ENCODE results near the gene SEC31A. TPM values are rescaled to one million over a fixed set of nuclear protein-coding genes. Genes with fewer than 3 reads are reported as not detected.

Gene SEC31A
- total RNA-seq, 2 experiments from 2014 or later: 76.0 to 77.1 TPM

GRCh38 chr4:82898322-82899243, 7.6 kb upstream of the SEC31A start:
- ATAC-seq (no peak), DNase-seq (peak; percentile 55)
- intact Hi-C loops (cut with micrococcal nuclease): loop anchor here (10.0 kb wide), 1 partner anchor 474 kb away; no protein-coding TSS in a partner anchor
- Mint-ChIP-seq H3K4me1 (ENCODE audit: low read depth) (peaks cover 39% of the 10 kb centered on the region), H3K36me3 (ENCODE audit: low read depth) (peaks cover 25% of the 10 kb centered on the region), H3K9me3 (no peaks in the 10 kb centered on the region), H3K27me3 (no peaks in the 10 kb centered on the region), H3K27ac (no peak overlapping the region), H3K4me3 (no peak overlapping the region)
- ChIA-PET CTCF (interaction anchor here (0.9 to 3.8 kb wide), 7 partner anchors 9 to 362 kb away, joined by 3 to 14 read pairs (median 5); partner anchors contain the start of genes COPS4 and SEC31A), POLR2A (interaction anchor here (0.9 to 1.8 kb wide), 5 partner anchors 36 to 526 kb away, joined by 3 to 11 read pairs (median 5); partner anchors contain the start of gene HNRNPDL)
- TF ChIP-seq CTCF (IDR thresholded peaks at IDR 0.05): peak; percentile 74

GRCh38 chr4:82896755-82897154, 5.8 kb upstream of the SEC31A start:
- POLR2A ChIA-PET: interaction anchor here (0.8 kb wide), 1 partner anchor 441 kb away, joined by 3 read pairs; no protein-coding TSS in a partner anchor
- Mint-ChIP-seq H3K4me1 (ENCODE audit: low read depth) (peaks cover 36% of the 10 kb centered on the region), H3K36me3 (ENCODE audit: low read depth) (peaks cover 29% of the 10 kb centered on the region), H3K27me3 (no peaks in the 10 kb centered on the region), H3K9me3 (no peaks in the 10 kb centered on the region), H3K4me3 (peak overlapping the region; percentile 29), H3K27ac (peak overlapping the region; percentile 50)
- DNase-seq (no peak), ATAC-seq (no peak)
- intact Hi-C loops (cut with micrococcal nuclease): loop anchor here (10.0 kb wide), 1 partner anchor 472 kb away; no protein-coding TSS in a partner anchor
- CTCF ChIA-PET: interaction anchor here (1.0 to 1.2 kb wide), 2 partner anchors 44 to 138 kb away, joined by 3 to 4 read pairs; partner anchors contain the start of gene COPS4
- no peak for TF ChIP-seq CTCF (IDR thresholded peaks at IDR 0.05)

- H3K27ac Mint-ChIP-seq: peak overlapping the region; percentile 35
- peaks cover 41% of the 10 kb centered on the region for H3K4me1 Mint-ChIP-seq (ENCODE audit: low read depth)
- ChIA-PET POLR2A (interaction anchor here (0.6 kb wide), 1 partner anchor 59 kb away, joined by 3 read pairs; no protein-coding TSS in a partner anchor), CTCF (no interaction called here)
- no peaks in the 10 kb centered on the region for H3K9me3 Mint-ChIP-seq
- no peak for TF ChIP-seq CTCF (IDR thresholded peaks at IDR 0.05)
- ATAC-seq (no peak), DNase-seq (no peak)
- intact Hi-C loops (cut with micrococcal nuclease): loop anchor here (10.0 kb wide), 1 partner anchor 469 kb away; no protein-coding TSS in a partner anchor
- no peak overlapping the region for H3K4me3 Mint-ChIP-seq
- peaks cover 39% of the 10 kb centered on the region for H3K36me3 Mint-ChIP-seq (ENCODE audit: low read depth)
- no peaks in the 10 kb centered on the region for H3K27me3 Mint-ChIP-seq
Observed at GRCh38 chr4:82893942-82894341, 3.0 kb upstream of the SEC31A start.

- Mint-ChIP-seq H3K4me1 (ENCODE audit: low read depth) (peaks cover 39% of the 10 kb centered on the region), H3K9me3 (no peaks in the 10 kb centered on the region), H3K4me3 (peak overlapping the region; percentile 96), H3K36me3 (ENCODE audit: low read depth) (peaks cover 39% of the 10 kb centered on the region), H3K27ac (peak overlapping the region; percentile 96), H3K27me3 (no peaks in the 10 kb centered on the region)
- no peak for TF ChIP-seq CTCF (IDR thresholded peaks at IDR 0.05)
- intact Hi-C loops (cut with micrococcal nuclease): loop anchor here (10.0 kb wide), 1 partner anchor 468 kb away; no protein-coding TSS in a partner anchor
- ATAC-seq (no peak), DNase-seq (no peak)
- CTCF ChIA-PET: interaction anchor here (0.8 to 0.9 kb wide), 2 partner anchors 40 to 143 kb away, joined by 3 read pairs; partner anchors contain the start of gene COPS4
- POLR2A ChIA-PET: interaction anchor here (0.6 kb wide), 1 partner anchor 28 kb away, joined by 4 read pairs; no protein-coding TSS in a partner anchor
Observed at GRCh38 chr4:82892467-82892802, 1.5 kb upstream of the SEC31A start.

All from activated CD8-positive, alpha-beta T cell treated with anti-CD3 and anti-CD28 coated beads for 36 hours (primary cell).